PC-3 (cell line): ENCODE measurements around the gene TEF.

Experiments
- CTCF ChIP-seq: fragments of 300-600 bp; sonication (generic); conservative IDR thresholded peaks from 2 replicates; pipeline ENCODE4 v1.5.1; 2017; ENCODE audit warnings: antibody characterized with exemption, low read depth, mild to moderate bottlenecking, low read length
- EZH2 ChIP-seq: fragments of 300-600 bp; sonication (generic); IDR thresholded peaks from one replicate; pipeline ENCODE4 v1.6.1; 2017; ENCODE audit warnings: antibody characterized with exemption, mild to moderate bottlenecking, low read length; ENCODE audit not compliant: unreplicated experiment
- EZH2phosphoT487 ChIP-seq: fragments of 300-600 bp; sonication (generic); IDR thresholded peaks from 2 replicates; pipeline ENCODE4 v1.6.1; 2018; ENCODE audit warnings: mild to moderate bottlenecking, antibody characterized with exemption, low read length, borderline replicate concordance

- TF ChIP-seq CTCF: no peak
- TF ChIP-seq EZH2: no peak
- TF ChIP-seq EZH2phosphoT487: no peak
Measured at GRCh38 chr22:41437198-41437597, 55.5 kb downstream of the TEF start.
